Peyer's patch (tissue), 4 donors: Measurements from ENCODE around the gene SYN1.

Experiments used
- CTCF ChIP-seq, 6 experiments: fragments of 450-650 bp in 4 of 6; fragments of 200-600 bp in 2 of 6; sonication (generic) in 1 of 6; IDR thresholded peaks; one replicate each; pipeline ENCODE4 v1.5.1; 2017 to 2019; ENCODE audit warnings: antibody characterized with exemption in 6 of 6, mild to moderate bottlenecking in 3 of 6, moderate library complexity in 1 of 6
- POLR2A ChIP-seq, 2 donors: fragments of 450-650 bp; IDR thresholded peaks; one replicate each; pipeline ENCODE4 v1.5.1; 2017; ENCODE audit warnings: antibody characterized with exemption in 2 of 2, mild to moderate bottlenecking in 2 of 2, moderate library complexity in 2 of 2

GRCh38 chrX:47658684-47659420, 39.2 kb upstream of the SYN1 start, which contains the start of gene UXT:
- TF ChIP-seq CTCF (IDR thresholded peaks at IDR 0.05): no peak
- TF ChIP-seq POLR2A (IDR thresholded peaks at IDR 0.05): peak; percentile 79 to 84
